ENCODE measurements around the gene ENTREP1.

The ENTREP1 gene

GRCh38 chr9:69331444-69331843 lies 6.4 kb downstream of the ENTREP1 start:
- no peak for TF ChIP-seq CTCF (IDR thresholded peaks at IDR 0.05; ENCODE audit: low read depth, low read length, missing control alignments)
- H3K4me3 ChIP-seq (replicated peaks; ENCODE audit: low read depth, low read length) = no peak overlapping the region
- DNase-seq (ENCODE audit: extremely low read depth, low read depth) = no peak

- TF ChIP-seq CTCF (IDR thresholded peaks at IDR 0.05; ENCODE audit: low read depth, low read length, missing control alignments) = no peak
- DNase-seq (ENCODE audit: extremely low read depth, low read depth) = no peak
- H3K4me3 ChIP-seq (replicated peaks; ENCODE audit: low read depth, low read length) = no peak overlapping the region
Observed at GRCh38 chr9:69332067-69332685, 7.2 kb downstream of the ENTREP1 start.

GRCh38 chr9:69333716-69334115 lies 8.7 kb downstream of the ENTREP1 start:
- H3K4me3 ChIP-seq (replicated peaks; ENCODE audit: low read depth, low read length) = no peak overlapping the region
- TF ChIP-seq CTCF (IDR thresholded peaks at IDR 0.05; ENCODE audit: low read depth, low read length, missing control alignments) = no peak
- no peak for DNase-seq (ENCODE audit: extremely low read depth, low read depth)

GRCh38 chr9:69334317-69334716 lies 9.3 kb downstream of the ENTREP1 start:
- no peak for TF ChIP-seq CTCF (IDR thresholded peaks at IDR 0.05; ENCODE audit: low read depth, low read length, missing control alignments)
- DNase-seq (ENCODE audit: extremely low read depth, low read depth) = no peak
- H3K4me3 ChIP-seq (replicated peaks; ENCODE audit: low read depth, low read length) = no peak overlapping the region

GRCh38 chr9:69339620-69340019 lies 14.6 kb downstream of the ENTREP1 start:
- DNase-seq (ENCODE audit: extremely low read depth, low read depth) = no peak
- TF ChIP-seq CTCF (IDR thresholded peaks at IDR 0.05; ENCODE audit: low read depth, low read length, missing control alignments) = no peak
- no peak overlapping the region for H3K4me3 ChIP-seq (replicated peaks; ENCODE audit: low read depth, low read length)

- no peak overlapping the region for H3K4me3 ChIP-seq (replicated peaks; ENCODE audit: low read depth, low read length)
- no peak for DNase-seq (ENCODE audit: extremely low read depth, low read depth)
- TF ChIP-seq CTCF (IDR thresholded peaks at IDR 0.05; ENCODE audit: low read depth, low read length, missing control alignments) = no peak
Observed at GRCh38 chr9:69340631-69341030, 15.6 kb downstream of the ENTREP1 start.

GRCh38 chr9:69342769-69343168 lies 17.8 kb downstream of the ENTREP1 start:
- no peak overlapping the region for H3K4me3 ChIP-seq (replicated peaks; ENCODE audit: low read depth, low read length)
- no peak for TF ChIP-seq CTCF (IDR thresholded peaks at IDR 0.05; ENCODE audit: low read depth, low read length, missing control alignments)
- no peak for DNase-seq (ENCODE audit: extremely low read depth, low read depth)
